ENCODE measurements around the gene ATRIP.

The ATRIP gene

DNA sequence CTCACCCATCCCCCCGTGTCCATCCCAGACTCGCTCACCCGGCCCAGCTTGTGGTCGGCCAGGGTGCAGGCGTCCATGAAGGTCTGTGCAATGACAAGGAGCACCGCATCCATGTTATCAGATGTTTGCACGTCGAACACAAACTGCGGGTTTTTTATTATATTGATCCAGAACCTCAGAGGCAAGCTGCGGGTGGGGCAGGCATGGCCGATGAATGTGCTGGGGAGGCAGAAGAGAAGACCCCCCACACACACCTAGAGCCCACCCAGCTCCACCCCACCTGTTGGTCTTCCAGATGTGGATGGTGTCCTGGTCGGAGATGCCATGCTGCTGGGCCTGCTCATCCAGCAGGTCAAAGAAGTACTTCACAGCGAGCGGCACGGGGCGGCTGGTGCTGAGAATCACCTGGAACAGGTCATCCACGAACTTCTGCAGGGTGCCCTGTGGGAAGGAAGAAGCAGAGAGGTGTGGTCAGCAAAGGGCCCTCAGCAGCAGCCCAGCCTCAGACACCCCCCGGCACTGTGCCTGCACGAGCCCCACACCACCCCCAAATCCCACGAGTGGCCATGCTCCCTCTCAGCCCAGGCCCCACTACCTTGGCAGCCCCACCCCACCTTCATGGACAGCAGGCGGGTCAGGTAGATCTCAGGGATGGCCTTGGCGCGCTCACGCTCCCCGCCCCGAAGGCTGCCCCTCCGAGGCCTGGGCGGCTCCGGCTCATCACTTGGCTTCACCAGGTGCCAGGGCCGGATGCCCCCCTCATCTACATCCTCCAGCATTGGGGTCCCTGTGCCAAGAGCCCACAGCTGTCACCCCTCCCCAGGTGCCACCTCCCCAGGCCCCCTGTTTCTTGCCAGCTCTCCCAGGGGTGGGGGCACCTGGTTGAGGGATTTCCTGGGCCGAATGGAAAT, 37.0 kb upstream of the ATRIP start:
- DNase-seq (ENCODE audit: low spot score) = no peak
- FAIRE-seq = no peak

DNA sequence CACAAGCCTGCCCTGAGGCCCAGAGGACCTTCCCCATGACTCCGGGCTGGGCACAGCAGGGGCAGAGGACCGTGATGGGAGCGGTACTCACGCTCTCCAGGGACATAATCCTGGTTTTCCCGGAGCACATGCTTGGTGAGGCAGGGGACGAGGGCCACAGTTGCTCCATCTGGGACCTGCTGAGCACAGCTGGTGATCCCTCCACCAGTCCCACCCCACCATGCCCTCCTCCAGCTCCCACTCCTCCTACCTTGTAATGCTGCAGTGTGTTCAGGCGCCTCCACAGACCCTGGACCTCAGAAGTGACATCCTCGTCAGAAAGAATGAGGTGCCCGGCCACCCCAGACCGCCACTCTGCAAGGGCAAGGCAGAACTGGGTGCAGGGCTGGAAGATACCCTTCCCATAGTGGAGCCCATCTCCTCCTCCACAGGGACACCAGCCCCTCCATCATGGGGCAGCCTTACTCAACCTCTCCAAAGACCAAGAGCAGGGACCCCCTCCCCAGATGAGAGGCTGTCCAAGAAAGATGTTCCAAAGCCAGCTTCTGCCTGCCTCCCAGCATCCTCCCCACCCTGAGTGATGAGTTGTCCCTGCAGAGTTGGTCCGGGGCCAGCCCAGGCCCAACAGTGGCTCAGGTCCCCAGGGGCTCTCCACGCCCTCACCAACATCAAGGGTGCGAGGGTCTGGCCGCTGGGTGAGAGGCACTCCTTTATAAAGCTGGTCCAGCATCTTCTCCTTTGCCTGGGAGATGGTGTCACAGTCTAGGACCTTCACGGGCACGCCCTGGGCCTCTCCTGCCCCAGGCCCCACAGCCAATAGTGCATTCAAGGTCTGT, 36.1 kb upstream of the ATRIP start:
- no peak for FAIRE-seq
- no peak for DNase-seq (ENCODE audit: low spot score)

DNA sequence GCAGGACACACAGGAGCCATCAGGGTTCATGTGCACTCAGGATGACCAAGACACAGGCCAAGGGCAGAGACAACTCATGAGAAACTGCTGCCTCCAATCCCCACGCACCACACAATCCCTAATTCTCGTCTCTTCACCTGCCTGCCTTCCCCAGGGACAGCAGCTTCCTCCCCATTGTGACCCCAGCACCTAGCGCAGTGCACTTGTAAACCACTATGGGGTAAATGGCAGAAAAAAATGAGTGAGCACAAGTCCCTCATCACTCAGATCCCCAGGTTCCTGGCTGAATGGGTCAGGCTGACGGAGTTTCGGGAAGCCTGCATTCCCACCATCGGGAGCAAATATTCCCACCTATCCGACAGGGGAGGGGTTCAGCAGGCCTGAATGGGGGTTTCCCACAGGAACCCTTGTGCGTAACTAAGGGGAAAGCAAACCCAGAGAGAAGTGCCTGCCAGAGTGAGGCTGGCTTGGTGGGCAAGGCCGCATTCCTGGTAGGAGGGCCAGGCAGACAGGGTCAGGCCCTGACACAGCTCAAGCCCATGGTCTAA, 35.4 kb upstream of the ATRIP start:
- no peak for FAIRE-seq

DNA sequence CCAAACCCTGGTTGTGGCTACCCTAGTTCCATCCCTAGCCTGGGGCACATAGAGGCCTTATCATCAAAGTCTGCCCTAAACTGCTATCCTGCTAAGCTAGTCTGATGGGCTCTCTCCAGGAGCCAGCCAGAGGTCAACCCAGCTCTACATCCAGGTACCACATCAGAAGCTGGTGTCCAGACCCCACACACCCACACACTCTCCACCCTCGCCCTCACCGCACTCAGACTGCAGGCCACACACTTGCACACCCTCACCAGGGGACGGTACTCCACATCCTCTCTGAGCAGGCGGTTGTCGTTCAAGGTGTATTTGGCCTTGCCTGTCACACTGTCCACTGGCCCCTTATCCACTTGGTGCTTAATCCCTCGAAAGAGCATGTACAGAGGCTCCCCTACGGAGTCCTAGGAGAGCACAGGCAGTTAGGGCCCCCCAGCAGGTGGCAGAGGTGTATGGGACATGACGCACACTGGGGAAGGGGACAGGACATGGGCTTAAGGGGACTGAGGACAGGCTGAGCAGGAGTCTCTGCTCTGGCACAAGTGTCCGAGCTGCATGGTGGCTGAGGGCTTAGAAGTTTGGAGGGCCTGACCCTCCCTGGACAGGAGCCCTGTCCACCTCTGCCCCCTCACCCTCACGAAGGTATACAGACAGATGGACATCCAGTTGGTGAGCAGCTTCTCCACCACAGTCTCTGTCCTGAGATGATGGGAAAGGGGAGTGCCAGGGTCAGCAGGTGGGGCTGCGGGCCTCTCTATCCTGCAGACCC, 34.7 kb upstream of the ATRIP start:
- DNase-seq (ENCODE audit: low spot score) (no peak), FAIRE-seq (no peak)

More for the DNA sequence above, 35.4 kb upstream of the ATRIP start:
- no peak for DNase-seq (ENCODE audit: low spot score)

DNA sequence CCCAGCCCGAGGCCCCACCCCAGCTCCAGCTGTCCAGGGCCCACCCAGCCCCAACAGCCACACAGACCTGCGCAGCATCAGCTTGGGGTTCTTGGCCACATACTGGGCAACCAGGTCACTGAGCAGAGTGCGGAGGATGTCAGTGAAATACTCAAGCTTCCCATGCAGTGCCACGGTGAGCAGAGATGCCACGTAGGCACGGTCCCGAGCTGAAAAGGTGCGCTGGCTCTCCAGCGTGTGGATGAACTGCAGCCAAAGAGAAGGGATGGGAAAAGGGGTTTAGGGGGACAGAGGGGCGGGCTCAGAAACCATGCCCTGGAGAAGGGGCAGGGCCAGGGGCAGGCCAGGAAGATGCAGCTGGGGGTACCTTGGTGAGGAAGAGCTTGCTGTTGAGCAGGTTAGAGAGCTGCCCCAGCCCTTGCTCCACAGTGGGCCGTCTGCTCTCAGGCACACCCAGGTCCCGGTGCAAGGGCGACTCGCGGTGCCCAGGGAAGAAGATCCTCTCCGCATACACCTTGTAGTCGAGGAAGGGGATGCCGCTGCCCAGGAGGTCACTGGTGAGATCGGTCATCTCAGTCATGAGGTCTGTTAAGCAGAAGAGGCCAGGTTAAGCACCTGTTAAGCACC, 34.0 kb upstream of the ATRIP start:
- no peak for DNase-seq (ENCODE audit: low spot score)
- FAIRE-seq = no peak

DNA sequence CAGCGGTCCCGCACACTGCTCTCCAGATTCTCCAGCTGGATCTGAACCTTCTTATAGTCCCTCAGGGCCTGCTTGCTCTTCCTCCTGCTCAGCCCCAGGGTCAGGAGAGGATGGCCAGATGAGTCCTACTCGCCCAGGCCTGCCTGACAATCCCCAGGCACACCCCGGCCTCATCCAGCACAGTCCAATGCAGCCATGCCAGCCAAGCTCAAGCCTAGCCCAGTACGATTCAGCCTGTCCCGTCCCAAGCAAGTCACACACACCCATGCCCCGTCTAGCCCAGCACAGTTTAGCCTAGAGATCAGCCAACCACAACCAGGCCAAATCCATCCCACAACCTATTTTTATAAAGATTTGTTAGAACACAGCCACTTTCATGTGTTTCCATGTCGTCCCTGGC, 33.5 kb upstream of the ATRIP start:
- FAIRE-seq = peak; percentile 58

DNA sequence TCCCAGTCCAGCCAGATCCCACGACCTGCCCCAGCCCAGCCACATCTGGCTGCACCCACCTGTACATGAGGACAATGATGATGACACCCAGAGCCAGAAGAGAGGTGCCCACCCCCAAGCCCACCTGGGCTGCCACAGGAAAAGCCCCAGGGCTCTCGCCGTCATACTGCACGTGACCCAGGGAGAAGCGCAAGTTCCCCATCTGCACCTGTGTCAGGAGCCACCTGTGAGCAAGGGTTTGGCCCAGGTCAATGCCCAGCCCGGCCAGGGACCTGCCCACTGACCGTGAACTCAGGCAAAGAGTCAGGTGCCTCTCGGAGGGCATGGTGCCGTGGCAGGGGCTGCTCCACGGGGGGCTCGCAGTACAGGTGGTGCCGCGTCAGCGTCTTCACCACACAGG, 32.9 kb upstream of the ATRIP start:
- DNase-seq (ENCODE audit: low spot score) (no peak), FAIRE-seq (no peak)

More for the DNA sequence above, 33.5 kb upstream of the ATRIP start:
- DNase-seq (ENCODE audit: low spot score) = no peak

DNA sequence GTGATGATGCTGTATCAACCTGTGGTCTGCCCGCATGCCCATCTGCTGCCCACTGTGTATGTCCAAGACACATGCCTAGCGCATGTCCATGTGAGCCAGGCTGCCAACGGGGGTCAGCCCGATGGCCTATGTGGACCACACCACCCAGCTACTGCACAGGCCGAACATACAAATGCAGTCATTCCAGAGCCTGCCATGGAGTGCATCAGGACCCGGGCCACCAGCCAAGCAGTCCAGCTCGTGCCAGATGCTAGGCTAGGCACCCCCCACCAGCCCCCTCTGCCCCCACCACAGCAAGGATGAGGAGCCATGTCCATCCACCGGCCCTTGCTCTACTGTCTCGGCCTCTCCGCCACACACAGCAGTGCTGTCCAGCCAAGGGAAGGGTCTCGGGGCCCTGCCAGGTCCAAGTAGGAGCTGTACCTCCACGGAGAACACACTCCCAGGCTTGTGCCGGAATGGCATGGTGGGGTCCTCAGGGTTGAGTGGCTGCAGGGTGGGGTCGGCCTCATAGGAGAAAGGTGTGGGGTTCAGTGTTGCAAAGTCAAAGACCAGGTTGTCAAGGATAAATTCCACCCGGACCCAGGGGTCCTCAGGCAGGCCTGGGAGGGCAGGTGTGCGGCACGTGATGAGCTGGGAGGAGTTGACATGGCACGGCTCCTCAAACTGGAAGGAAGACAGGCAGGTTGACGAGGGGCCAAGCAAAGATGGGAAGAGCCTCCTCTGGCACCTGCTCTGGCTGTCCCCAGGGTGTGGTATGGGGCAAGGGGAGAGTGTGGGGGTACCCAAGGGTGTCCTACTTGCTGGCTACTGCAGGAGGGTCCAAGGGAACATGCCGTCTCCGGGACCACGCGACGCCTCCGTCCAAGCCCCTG, 31.9 kb upstream of the ATRIP start:
- FAIRE-seq = no peak

DNA sequence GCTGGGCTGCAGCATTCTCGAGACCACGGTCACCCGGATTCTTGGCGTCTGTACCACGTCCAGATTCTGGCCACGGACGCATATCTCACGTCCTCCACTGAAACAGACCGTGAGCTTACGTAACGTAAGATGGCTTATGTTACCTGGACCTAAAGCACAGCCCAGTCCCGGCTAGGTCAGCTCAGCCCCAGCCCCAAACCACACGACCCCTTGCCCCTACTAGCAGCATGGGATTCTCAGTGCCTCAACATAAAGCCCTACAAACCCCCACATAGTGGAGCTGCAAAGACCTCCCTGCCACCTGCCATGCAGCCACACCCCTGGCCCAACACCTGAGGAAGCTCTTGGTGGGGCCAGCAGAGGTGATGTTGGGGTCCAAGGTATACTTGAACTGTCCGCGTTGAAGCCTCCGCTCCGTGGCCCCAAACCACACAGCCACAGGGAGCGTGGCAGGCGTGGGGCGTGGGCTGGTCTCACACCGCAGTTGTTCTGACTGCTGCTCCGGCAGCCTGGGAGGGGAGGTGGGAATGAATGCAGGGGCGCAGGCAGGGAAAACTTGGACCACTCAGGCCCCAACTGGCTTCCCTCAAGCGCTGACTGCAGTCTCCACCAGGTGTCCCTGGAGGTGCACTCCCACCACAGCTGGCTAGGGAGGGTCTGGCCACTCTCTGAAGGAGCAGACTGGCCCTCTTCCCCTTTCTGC, 31.1 kb upstream of the ATRIP start:
- FAIRE-seq (no peak), DNase-seq (ENCODE audit: low spot score) (no peak)

More for the DNA sequence above, 31.9 kb upstream of the ATRIP start:
- no peak for DNase-seq (ENCODE audit: low spot score)

DNA sequence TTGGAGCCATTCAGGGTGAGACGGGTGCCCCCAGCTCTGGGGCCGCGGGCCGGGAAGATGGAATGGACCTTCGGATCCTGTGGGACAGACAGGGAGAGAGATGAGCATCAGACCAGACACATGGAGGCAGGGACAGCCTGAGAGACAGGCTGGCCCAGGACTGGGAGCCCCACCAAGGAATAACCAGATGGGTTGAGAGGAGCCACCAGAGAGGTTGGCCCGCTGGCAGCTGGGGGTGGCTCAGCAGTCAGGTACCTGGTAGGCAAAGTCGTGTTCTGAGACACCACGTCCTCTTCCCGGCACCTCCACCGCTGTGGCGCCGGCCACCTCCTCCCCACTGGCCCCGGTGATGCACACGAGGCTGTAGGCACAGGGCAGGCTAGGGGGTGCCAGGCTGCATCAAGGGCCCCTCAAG, 30.4 kb upstream of the ATRIP start:
- no peak for DNase-seq (ENCODE audit: low spot score)
- FAIRE-seq = no peak

DNA sequence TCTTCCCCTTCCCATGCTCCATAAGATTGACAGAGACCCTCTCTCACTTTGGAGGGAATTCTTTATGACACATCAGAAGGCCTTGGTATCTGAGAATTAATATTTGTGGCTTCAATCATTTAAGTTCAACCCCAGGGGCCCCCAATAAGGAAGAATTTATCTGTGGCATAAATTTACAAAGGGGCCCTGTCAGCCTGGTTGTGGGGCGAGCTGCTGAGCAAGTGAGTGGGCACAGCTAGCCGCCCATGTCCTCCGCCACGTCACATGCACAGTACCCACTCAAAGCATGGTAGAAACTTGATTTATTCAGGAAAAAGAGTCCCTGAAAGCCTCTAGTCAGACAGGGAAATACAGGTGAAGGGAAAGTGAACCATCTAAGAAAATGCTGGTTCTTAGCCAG, 30.0 kb upstream of the ATRIP start:
- FAIRE-seq (no peak), DNase-seq (ENCODE audit: low spot score) (no peak)

DNA sequence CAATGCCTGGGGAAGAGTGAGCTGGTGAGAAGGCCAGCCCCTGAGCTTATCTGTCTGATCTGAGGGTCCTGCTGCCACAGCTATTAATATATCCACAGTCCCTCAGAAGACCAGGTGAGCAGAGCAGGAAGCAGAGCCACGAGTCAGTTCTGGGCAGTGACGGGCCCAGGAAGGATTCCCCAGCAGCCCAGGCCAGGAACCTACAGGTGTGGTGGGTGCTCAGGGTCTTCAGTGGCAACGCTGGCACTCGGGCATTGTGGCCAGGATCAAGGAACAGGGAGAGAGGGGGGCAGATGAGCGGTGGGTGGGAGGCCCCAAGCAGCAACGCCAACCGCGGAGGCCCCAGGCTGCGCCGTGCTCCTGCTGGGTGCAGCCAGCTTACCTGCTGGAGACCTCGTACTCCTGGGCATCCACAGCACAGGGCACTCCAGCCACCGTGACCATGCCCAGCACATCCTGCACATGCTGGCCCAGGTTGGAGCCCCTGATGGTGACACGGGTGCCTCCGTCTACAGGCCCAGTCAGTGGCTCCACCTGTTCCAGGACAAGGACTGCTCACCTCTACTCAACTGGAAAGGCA, 28.9 kb upstream of the ATRIP start:
- FAIRE-seq (no peak), DNase-seq (ENCODE audit: low spot score) (no peak)

DNA sequence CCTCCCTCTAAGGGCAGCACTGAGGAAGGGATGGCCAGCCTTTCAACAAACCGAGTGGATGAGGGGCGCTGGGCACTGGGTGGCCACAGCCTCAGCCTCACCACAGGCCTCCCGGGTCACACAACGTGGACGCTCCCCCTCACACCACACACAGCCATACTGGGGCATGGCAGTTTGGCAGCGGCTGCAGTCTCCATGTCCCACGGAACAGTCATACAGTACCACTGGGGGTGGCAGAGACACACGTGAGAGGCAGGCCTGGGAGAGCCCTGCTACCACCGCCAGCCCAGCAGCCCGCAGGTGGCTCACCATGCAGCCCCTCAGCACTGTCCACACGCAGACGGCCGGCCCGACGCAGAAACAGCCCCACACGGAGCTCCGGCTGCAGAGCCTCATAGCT, 28.4 kb upstream of the ATRIP start:
- no peak for FAIRE-seq
- DNase-seq (ENCODE audit: low spot score) = no peak

DNA sequence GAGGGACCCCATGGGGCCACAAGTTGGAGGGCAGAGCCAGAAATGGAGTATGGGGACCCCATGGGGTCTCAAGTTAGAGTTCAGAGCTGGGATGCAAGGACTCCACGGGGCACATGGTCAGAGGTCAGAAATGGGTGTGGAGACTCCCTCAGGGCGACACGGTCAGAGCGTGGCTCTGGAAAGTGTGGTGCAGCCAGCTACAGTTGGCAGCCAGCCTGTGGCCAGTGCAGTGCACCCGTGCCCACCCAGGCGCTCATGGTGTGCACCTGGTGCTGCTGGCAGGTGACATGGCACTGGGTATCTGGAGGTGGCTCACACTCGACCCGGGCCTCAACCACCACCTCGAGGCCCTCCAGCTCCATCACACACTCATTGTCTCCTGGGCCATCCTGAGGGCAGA, 27.9 kb upstream of the ATRIP start:
- DNase-seq (ENCODE audit: low spot score) (no peak), FAIRE-seq (no peak)

DNA sequence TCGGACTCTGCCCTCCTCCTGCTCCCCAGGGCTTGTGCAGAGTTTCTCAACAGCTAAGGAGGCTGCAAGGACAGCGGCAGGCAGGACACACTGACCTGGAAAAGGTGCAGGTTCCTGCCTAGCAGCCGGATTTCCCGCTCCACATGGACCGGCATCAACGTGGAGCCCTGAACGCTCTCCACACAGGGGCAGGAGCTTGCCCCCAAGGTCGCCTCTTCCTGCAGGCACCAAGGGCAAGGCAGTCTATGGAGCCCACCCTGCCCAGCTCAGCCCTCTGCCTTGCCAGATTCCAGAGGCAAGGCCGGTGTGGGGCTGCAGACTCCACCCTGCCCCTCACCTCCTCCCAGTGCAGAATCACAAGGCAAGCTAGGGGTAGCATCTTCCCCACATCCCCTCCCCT, 27.4 kb upstream of the ATRIP start:
- FAIRE-seq = no peak

DNA sequence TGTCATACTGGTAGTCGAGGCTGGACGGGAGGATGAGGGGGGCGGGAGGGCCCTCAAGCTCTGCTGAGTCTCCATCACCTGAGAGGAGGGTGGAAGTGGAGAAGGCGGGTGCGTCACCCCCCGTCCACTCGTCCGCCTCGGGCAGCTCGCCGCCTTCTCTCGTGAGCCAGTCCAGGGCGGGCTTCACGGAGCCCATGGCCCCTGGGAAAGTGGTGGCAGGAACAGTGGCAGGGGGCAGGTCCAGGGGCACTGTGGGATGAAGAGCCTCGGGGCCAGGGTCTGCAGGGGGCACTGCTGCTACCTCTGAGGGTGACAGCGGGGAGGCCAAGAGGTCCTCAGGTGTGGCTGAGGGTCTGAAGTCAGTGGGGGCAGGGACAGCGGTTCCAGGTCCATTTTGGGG, 26.9 kb upstream of the ATRIP start:
- DNase-seq (ENCODE audit: low spot score) (no peak), FAIRE-seq (no peak)

More for the DNA sequence above, 27.4 kb upstream of the ATRIP start:
- no peak for DNase-seq (ENCODE audit: low spot score)

DNA sequence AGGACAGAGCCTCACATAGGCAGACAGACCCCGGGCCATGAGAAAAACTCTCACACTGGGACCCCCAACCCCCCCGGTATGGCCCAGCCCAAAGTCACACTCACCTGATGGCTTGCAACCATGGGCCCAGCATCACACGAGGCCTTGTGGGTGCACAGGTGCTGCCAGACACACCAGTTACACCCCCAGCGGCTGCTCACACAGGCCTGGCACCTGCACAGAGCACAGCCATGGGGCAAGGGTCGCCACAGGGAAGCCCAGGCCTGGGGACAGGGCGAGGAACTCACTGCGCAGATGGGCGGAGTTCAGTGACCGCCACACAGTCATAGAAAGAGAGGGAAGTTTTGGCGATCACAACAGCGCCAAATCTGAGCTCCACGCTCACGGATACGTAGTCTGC, 26.0 kb upstream of the ATRIP start:
- FAIRE-seq (no peak), DNase-seq (ENCODE audit: low spot score) (no peak)

DNA sequence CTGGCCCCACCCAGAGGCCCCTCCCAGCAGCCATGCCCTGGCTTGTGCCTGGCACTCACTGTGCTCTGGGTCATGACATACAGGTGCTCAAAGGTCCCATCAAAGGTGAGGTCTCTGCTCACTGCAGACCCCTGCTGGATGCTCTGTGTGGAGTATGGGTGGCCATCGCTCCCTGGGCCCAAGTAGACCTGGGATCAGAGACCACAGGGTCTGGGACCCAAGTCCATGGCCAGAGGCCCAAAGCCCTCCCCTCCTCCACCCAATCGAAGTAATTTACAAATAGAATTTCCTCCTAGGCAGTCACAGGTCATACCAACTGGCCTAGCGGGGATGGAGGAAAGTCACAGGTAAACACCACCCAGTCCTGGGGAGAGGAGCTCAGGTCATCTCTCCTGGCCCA, 24.3 kb upstream of the ATRIP start:
- no peak for DNase-seq (ENCODE audit: low spot score)

DNA sequence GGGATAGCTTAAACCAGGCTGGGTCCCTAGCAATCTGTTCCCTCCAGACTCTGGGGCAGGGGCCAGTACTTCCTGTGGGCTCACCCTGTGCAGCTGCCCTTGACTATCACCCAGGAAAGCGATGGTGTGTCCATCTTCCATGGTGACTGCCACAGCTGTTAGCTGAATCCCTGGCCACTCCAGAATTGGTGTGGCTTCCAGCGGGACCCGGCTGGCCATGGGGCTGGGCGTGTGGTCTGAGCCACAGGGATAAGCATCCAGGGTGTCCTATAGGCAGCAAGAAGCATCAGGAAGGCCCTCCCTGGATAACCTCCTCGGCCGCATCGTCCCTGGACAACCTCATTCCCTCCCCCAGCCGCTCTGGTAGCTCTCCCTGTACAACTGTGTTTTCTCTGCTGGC, 23.9 kb upstream of the ATRIP start:
- FAIRE-seq = no peak
- no peak for DNase-seq (ENCODE audit: low spot score)

More for the DNA sequence above, 24.3 kb upstream of the ATRIP start:
- no peak for FAIRE-seq

Data from urothelium cell line (cell line).